MM.1S (cell line): ENCODE measurements around the gene GP9.

ENCODE experiments used
- DNase-seq: peaks from one replicate; pipeline ENCODE4 v3.0.0-alpha.2; 2015
- H2AFZ ChIP-seq: fragments of 300-600 bp; sonication (generic); 2 replicates; pipeline ENCODE4 v1.6.0; 2016; ENCODE audit warnings: antibody characterized with exemption, low read length
- H3F3A ChIP-seq: fragments of 300-600 bp; sonication (generic); 2 replicates; pipeline ENCODE4 v1.6.1; 2016; ENCODE audit warnings: mild to moderate bottlenecking, antibody characterized with exemption, low read length, moderate library complexity, mixed read lengths; ENCODE audit not compliant: insufficient read depth
- H3K27ac ChIP-seq: fragments of 300-600 bp; sonication (generic); 2 replicates; pipeline ENCODE4 v1.5.1; 2016; ENCODE audit warnings: mild to moderate bottlenecking, low read length
- H3K27me3 ChIP-seq: fragments of 300-600 bp; sonication (generic); replicated peaks from 2 replicates; pipeline ENCODE4 v1.6.0; 2016; ENCODE audit warnings: low read length; ENCODE audit not compliant: insufficient read depth
- H3K36me3 ChIP-seq: fragments of 300-600 bp; sonication (generic); replicated peaks from 2 replicates; pipeline ENCODE4 v1.6.1; 2016; ENCODE audit warnings: mild to moderate bottlenecking, low read length, mixed read lengths; ENCODE audit not compliant: insufficient read depth
- H3K4me1 ChIP-seq: fragments of 300-600 bp; sonication (generic); 2 replicates; pipeline ENCODE4 v1.6.1; 2016; ENCODE audit warnings: low read length, mixed read lengths
- H3K4me2 ChIP-seq: fragments of 300-600 bp; sonication (generic); 2 replicates; pipeline ENCODE4 v1.6.0; 2016; ENCODE audit warnings: low read depth, low read length
- H3K4me3 ChIP-seq: fragments of 300-600 bp; sonication (generic); 2 replicates; pipeline ENCODE4 v1.5.1; 2016; ENCODE audit warnings: low read length, mixed read lengths
- H3K79me2 ChIP-seq: fragments of 300-600 bp; sonication (generic); 2 replicates; pipeline ENCODE4 v1.6.1; 2016; ENCODE audit warnings: mixed run types, low read length, mixed read lengths
- H3K9ac ChIP-seq: fragments of 300-600 bp; sonication (generic); 2 replicates; pipeline ENCODE4 v1.6.1; 2016; ENCODE audit warnings: low read length, mixed read lengths
- H3K9me2 ChIP-seq: fragments of 300-600 bp; sonication (generic); replicated peaks from 2 replicates; pipeline ENCODE4 v1.6.1; 2016; ENCODE audit warnings: mild to moderate bottlenecking, low read length, mixed read lengths; ENCODE audit not compliant: insufficient read depth
- H3K9me3 ChIP-seq: fragments of 300-600 bp; sonication (generic); replicated peaks from 2 replicates; pipeline ENCODE4 v1.6.1; 2016; ENCODE audit warnings: mild to moderate bottlenecking, low read length, mixed read lengths; ENCODE audit not compliant: insufficient read depth
- H4K20me1 ChIP-seq: fragments of 300-600 bp; sonication (generic); 2 replicates; pipeline ENCODE4 v1.6.1; 2016; ENCODE audit warnings: mild to moderate bottlenecking, low read length, moderate library complexity, mixed read lengths; ENCODE audit not compliant: insufficient read depth
- EZH2 ChIP-seq: fragments of 300-600 bp; sonication (generic); optimal IDR thresholded peaks from 2 replicates; pipeline ENCODE3; 2017; ENCODE audit warnings: low read depth, mild to moderate bottlenecking, antibody characterized with exemption, low read length, mixed read lengths
- EZH2phosphoT487 ChIP-seq: fragments of 300-600 bp; sonication (generic); IDR thresholded peaks from 2 replicates; pipeline ENCODE4 v1.6.1; 2018; ENCODE audit warnings: antibody characterized with exemption, low read length
- TF ChIP-seq, protein P1 (sequence below): fragments of 300-600 bp; sonication (generic); IDR thresholded peaks from 2 replicates; pipeline ENCODE4 v1.5.1; 2016; ENCODE audit warnings: antibody characterized with exemption, low read length, mixed read lengths

The GP9 gene

DNA sequence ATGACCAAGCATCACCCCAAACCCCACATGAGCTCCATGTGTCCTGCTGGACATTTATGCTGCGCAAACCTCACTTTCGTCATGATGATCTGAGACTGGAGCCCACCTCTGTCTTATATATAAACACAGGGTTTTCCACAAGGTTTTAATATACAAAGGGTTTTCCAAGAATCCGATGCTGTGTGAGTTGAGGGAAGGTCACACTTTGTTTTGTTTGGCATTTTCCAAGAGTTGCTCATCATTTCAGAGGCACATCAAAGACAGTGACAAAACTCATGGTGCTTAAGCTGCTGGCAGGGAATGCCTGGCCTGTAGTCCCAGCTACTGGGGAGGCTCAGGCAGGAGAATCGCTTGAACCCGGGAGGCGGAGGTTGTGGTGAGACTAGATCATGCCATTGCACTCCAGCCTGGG, 39.4 kb upstream of the GP9 start:
- no peak for DNase-seq
- Histone ChIP-seq H2AFZ (no peak overlapping the region), H3K9me3 (no peaks in the 10 kb centered on the region), H3K4me2 (no peak overlapping the region), H3K27ac (no peak overlapping the region), H3K4me3 (no peak overlapping the region), H3K27me3 (no peaks in the 10 kb centered on the region), H3K9me2 (no peaks in the 10 kb centered on the region), H3F3A (no peaks in the 10 kb centered on the region), H3K36me3 (no peaks in the 10 kb centered on the region), H3K79me2 (no peaks in the 10 kb centered on the region), H4K20me1 (no peaks in the 10 kb centered on the region), H3K4me1 (peaks cover under 1% of the 10 kb centered on the region), H3K9ac (no peak overlapping the region)
- TF ChIP-seq EZH2 (no peak), EZH2phosphoT487 (no peak)
- TF ChIP-seq, protein P1, sequence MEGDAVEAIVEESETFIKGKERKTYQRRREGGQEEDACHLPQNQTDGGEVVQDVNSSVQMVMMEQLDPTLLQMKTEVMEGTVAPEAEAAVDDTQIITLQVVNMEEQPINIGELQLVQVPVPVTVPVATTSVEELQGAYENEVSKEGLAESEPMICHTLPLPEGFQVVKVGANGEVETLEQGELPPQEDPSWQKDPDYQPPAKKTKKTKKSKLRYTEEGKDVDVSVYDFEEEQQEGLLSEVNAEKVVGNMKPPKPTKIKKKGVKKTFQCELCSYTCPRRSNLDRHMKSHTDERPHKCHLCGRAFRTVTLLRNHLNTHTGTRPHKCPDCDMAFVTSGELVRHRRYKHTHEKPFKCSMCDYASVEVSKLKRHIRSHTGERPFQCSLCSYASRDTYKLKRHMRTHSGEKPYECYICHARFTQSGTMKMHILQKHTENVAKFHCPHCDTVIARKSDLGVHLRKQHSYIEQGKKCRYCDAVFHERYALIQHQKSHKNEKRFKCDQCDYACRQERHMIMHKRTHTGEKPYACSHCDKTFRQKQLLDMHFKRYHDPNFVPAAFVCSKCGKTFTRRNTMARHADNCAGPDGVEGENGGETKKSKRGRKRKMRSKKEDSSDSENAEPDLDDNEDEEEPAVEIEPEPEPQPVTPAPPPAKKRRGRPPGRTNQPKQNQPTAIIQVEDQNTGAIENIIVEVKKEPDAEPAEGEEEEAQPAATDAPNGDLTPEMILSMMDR: no peak

DNA sequence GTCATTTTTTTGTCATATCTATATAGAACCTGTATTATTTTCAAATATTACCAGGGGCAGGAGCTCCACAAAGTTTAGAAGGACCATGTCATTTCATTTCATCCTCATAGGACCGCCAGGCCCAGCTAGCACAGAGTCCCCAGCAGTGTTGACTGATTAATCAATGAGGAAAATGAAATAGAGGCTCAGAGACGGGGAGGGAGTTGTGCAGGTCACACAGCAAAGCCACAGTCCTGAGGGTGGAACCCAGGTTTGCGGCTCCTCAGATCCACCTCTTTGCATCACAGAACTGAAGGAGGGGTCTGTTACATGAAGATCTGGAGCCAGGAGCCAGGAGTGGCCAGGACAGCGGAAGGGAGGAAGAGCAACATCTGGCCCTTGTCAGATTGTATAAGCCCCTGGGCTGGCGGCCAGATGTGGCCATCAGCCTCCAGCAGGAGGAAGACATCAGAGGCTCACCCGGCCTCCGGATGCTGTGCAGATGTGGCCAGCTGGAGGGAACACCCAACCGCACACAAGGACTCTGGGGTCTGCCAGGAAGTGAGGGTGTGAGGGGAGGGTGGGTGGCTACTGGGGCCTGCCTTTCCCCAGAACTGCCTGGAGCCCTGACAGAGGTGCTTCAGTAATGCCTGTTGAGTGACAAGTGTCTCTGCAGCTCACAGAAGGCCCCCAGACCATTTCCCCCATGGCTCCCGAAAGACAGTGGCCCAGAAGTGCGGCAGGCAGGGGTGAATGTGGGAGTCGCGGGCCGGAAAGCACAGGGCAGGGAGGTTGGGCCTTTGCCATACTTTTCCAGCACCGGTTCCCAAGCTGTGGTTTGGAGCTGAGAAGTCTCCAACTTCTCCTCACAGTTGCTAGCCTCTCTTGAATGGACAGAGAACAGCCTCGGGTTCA, 38.2 kb upstream of the GP9 start:
- no peaks in the 10 kb centered on the region for H3K27me3 ChIP-seq
- no peaks in the 10 kb centered on the region for H3K36me3 ChIP-seq
- no peak for DNase-seq
- no peak overlapping the region for H3K4me3 ChIP-seq
- H3K27ac ChIP-seq: no peak overlapping the region
- no peak overlapping the region for H2AFZ ChIP-seq
- no peak overlapping the region for H3K9ac ChIP-seq
- H3F3A ChIP-seq: no peaks in the 10 kb centered on the region
- H4K20me1 ChIP-seq: no peaks in the 10 kb centered on the region
- TF ChIP-seq, protein P1: no peak
- no peak for TF ChIP-seq EZH2phosphoT487
- TF ChIP-seq EZH2: no peak
- no peak overlapping the region for H3K4me2 ChIP-seq
- peaks cover 6% of the 10 kb centered on the region; the same call in 1 of the 2 replicates for H3K4me1 ChIP-seq
- H3K9me3 ChIP-seq: no peaks in the 10 kb centered on the region
- no peaks in the 10 kb centered on the region for H3K79me2 ChIP-seq
- H3K9me2 ChIP-seq: no peaks in the 10 kb centered on the region

DNA sequence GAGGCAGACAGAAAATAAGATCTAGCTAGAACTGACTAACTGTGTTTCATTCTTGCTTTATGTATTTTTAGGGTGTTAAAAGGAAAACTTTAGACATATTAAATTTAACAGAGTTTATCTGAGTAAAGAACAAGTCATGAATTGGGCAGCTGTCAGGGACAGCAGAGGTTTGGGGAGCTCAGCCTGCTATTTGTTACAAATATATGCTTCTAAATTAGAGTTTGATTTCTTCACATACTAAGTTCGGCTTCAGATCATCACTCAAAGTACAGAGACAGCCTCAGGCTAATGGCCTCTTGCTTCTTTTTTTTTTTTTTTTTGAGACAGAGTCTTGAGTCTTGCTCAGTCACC, 37.6 kb upstream of the GP9 start:
- no peaks in the 10 kb centered on the region for H3K9me3 ChIP-seq
- H3K4me2 ChIP-seq: no peak overlapping the region
- no peak for DNase-seq
- H3K27ac ChIP-seq: no peak overlapping the region
- H4K20me1 ChIP-seq: no peaks in the 10 kb centered on the region
- H3K79me2 ChIP-seq: no peaks in the 10 kb centered on the region
- no peaks in the 10 kb centered on the region for H3F3A ChIP-seq
- H3K4me3 ChIP-seq: no peak overlapping the region
- H3K27me3 ChIP-seq: no peaks in the 10 kb centered on the region
- H3K9ac ChIP-seq: no peak overlapping the region
- peaks cover 6% of the 10 kb centered on the region; the same call in 1 of the 2 replicates for H3K4me1 ChIP-seq
- H2AFZ ChIP-seq: no peak overlapping the region
- TF ChIP-seq EZH2phosphoT487: no peak
- TF ChIP-seq EZH2: no peak
- TF ChIP-seq, protein P1: no peak
- H3K9me2 ChIP-seq: no peaks in the 10 kb centered on the region
- no peaks in the 10 kb centered on the region for H3K36me3 ChIP-seq
